Measurements from ENCODE around the gene DRG2.

The DRG2 gene

DNA sequence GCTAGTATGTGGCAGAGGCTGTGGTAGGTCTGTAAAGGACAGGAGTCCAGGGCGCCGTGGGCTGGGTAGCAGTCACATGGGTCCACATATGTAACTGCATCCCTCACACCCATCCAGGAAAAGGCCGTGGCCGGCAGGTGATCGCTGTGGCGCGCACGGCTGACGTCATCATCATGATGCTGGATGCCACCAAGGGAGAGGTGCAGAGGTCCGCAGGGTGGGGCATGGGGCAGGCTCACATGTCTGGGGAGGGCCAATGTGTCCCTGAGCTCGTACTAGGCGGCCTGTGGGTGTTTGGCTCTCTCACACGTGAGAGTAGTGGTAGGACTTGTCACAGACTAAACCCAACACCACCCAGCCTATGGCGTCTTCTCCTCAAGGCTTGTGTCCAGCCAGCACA lies 11.8 kb downstream of the DRG2 start:
- Mint-ChIP-seq H3K9me3 (no peaks in the 10 kb centered on the region), H3K27me3 (no peaks in the 10 kb centered on the region), H3K36me3 (ENCODE audit: low read depth) (peaks cover 97% of the 10 kb centered on the region), H3K4me3 (no peak overlapping the region), H3K4me1 (ENCODE audit: low read depth) (peaks cover 15% of the 10 kb centered on the region), H3K27ac (no peak overlapping the region)
- intact Hi-C loops (cut with micrococcal nuclease) = no loop called here

DNA sequence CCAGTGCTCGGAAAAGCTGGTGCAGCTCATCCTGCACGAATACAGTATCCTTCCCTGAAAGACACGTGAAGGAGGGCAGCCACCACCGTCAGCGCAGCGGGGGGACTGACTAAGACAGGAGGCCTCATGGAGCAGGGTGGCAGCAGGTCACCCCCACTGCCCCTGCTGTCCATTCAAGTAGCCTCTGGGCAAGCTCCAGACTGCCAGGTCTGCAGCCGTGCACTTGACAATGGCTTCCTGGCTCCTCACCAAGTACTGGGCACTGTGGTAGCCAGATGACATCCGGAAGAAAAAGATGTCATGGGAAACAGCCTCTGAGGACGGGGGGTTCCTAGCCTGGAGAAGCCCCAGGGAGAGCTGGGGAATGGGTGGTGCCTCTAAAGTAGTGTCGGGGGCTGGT lies 12.9 kb downstream of the DRG2 start:
- H3K9me3 Mint-ChIP-seq = no peaks in the 10 kb centered on the region
- H3K4me1 Mint-ChIP-seq (ENCODE audit: low read depth) = peaks cover 15% of the 10 kb centered on the region
- intact Hi-C loops (cut with micrococcal nuclease) = no loop called here
- no peak overlapping the region for H3K4me3 Mint-ChIP-seq
- peaks cover 97% of the 10 kb centered on the region for H3K36me3 Mint-ChIP-seq (ENCODE audit: low read depth)
- no peak overlapping the region for H3K27ac Mint-ChIP-seq
- H3K27me3 Mint-ChIP-seq = no peaks in the 10 kb centered on the region

DNA sequence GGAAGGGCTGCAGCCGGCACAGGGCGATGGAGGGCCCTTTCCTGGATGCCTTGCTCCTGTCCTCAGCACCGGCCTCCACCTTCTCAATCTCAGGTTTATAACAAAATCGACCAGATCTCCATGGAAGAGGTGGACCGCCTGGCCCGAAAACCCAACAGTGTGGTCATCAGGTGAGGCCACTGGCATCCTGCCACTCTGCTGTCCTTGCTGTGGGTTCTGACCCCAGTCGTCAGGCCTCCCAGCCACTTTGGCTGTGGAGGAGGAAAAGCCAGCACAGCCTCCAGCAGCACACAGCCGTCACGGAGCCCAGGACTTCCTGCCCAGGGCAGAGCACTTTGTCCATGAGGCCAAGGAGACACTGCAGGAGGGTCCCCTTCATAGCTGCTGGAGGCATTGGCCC lies 14.1 kb downstream of the DRG2 start:
- Mint-ChIP-seq H3K36me3 (ENCODE audit: low read depth) (peaks cover 97% of the 10 kb centered on the region), H3K27ac (no peak overlapping the region), H3K9me3 (no peaks in the 10 kb centered on the region), H3K27me3 (no peaks in the 10 kb centered on the region), H3K4me1 (ENCODE audit: low read depth) (peaks cover 15% of the 10 kb centered on the region), H3K4me3 (no peak overlapping the region)
- intact Hi-C loops (cut with micrococcal nuclease) = no loop called here

DNA sequence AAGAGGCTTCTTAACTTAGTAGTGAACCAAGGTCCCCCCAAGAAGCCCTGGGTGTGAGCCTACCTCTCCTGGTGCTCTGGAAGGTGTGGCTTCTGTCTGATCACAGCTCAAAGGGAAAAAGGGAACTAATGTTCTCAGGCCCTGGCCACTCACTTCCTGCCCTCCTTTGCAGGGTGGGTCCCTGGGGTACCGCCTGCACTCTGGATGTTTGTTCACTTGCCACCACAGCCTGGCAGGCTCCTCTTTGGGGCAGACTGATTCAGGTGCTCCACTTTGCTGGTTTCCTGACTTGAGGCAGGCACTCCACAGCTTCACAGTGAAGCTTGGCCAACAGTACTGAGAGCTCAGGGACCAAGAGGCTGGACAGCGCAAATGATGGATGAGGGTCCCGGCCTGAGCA lies 14.9 kb downstream of the DRG2 start:
- H3K27ac Mint-ChIP-seq = no peak overlapping the region
- intact Hi-C loops (cut with micrococcal nuclease) = no loop called here
- peaks cover 15% of the 10 kb centered on the region for H3K4me1 Mint-ChIP-seq (ENCODE audit: low read depth)
- H3K9me3 Mint-ChIP-seq = no peaks in the 10 kb centered on the region
- H3K27me3 Mint-ChIP-seq = no peaks in the 10 kb centered on the region
- H3K36me3 Mint-ChIP-seq (ENCODE audit: low read depth) = peaks cover 97% of the 10 kb centered on the region
- no peak overlapping the region for H3K4me3 Mint-ChIP-seq

DNA sequence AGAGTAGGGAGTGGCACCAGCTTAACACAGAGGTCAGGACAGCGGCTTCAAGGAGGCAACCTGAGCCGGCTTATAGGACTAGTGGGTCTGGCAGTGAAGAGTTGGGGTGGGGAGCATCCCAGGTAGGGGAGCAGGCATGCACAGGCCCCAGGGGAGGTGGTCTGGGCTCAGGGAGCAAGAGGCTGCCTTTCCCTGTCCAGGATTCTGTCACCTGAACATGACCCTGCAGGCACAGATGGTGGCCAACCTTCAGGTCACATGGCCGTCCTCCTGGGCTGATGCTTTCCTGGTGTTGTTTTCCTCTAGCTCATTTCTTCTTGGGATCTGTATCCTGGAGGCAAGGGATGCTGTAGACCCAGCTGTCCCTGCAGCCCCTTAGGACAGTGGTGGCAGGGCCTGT lies 17.3 kb downstream of the DRG2 start:
- Mint-ChIP-seq H3K36me3 (ENCODE audit: low read depth) (peaks cover 80% of the 10 kb centered on the region), H3K4me3 (no peak overlapping the region), H3K27ac (no peak overlapping the region), H3K4me1 (ENCODE audit: low read depth) (peaks cover 15% of the 10 kb centered on the region), H3K9me3 (no peaks in the 10 kb centered on the region), H3K27me3 (no peaks in the 10 kb centered on the region)
- intact Hi-C loops (cut with micrococcal nuclease) = no loop called here

DNA sequence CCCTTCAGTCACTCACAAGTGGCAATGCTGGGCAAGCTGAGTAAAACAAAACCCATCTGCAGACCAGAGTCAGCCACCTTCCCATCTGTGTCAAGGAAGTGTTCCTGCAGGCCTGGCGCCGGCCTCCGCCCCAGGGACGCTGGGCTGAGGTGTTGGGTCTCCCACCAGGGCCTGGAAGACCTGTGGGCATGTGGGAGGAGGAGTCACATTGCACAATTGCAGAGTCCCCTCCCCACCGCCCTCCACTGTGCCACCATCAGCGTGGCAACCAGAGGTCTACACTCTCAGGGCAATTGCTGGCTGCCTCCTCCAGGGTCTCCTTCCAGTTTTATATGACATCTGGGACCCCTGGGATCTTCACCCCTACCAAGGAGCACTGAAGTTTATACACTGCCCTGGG lies 17.8 kb downstream of the DRG2 start:
- Mint-ChIP-seq H3K27me3 (peaks cover under 1% of the 10 kb centered on the region), H3K36me3 (ENCODE audit: low read depth) (peaks cover 74% of the 10 kb centered on the region), H3K4me3 (no peak overlapping the region), H3K27ac (no peak overlapping the region), H3K4me1 (ENCODE audit: low read depth) (peaks cover 15% of the 10 kb centered on the region), H3K9me3 (no peaks in the 10 kb centered on the region)
- intact Hi-C loops (cut with micrococcal nuclease) = no loop called here

DNA sequence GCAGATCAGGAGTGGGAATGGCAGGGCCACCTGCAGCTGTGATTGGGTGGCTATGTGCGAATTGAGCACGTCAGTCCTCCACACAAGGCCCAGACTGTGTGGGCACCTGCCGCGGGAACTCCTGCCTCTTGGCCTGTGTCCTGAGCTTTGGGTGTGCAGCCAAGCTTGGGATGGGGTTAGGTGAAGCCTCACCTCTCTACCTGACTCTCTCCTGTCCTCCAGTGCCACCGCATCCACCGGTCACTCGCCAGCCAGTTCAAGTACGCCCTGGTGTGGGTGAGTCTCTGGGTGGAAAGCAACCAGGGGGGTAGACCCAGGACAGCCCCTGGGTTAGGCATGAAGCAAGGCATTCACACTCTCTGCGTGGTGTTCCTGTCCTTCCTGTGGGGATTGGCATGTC lies 18.5 kb downstream of the DRG2 start:
- Mint-ChIP-seq H3K9me3 (no peaks in the 10 kb centered on the region), H3K27me3 (peaks cover 2% of the 10 kb centered on the region), H3K4me1 (ENCODE audit: low read depth) (peaks cover 15% of the 10 kb centered on the region), H3K4me3 (no peak overlapping the region), H3K36me3 (ENCODE audit: low read depth) (peaks cover 68% of the 10 kb centered on the region), H3K27ac (no peak overlapping the region)
- intact Hi-C loops (cut with micrococcal nuclease) = no loop called here

DNA sequence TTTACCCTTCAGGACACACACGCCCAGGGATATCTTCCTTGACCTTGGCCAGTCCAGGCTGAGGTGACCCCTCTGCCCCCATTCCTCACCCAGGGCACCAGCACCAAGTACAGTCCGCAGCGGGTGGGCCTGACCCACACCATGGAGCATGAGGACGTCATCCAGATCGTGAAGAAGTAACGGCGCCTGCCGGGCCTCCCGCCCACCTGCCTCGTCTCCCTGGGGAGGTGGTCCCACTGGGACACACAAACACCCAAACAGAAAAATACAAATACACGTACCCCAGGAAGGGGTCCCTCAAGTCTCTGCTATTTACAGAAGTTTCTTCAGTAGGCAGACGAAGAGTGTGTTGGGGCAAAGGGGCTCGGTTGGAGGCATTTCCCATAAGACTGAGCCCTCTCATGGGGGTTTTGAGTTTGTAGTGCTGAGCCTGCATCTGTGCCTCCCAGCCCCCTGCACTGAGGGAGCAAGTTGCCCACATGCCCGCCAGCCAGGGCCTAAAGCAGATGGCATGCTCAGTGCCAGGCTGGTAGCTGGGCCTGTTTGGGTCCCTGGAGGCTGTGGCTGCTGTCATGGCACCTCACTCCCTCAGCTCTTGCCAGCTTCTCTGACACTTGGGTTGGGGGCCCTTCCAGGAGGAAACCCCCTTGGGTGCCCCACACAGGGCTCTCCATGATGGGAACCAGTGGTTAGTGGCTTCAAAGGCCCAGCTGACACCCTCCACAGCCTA lies 19.5 kb downstream of the DRG2 start:
- no peaks in the 10 kb centered on the region for H3K9me3 Mint-ChIP-seq
- peaks cover 2% of the 10 kb centered on the region for H3K27me3 Mint-ChIP-seq
- intact Hi-C loops (cut with micrococcal nuclease) = no loop called here
- no peak overlapping the region for H3K27ac Mint-ChIP-seq
- peaks cover 58% of the 10 kb centered on the region for H3K36me3 Mint-ChIP-seq (ENCODE audit: low read depth)
- H3K4me1 Mint-ChIP-seq (ENCODE audit: low read depth) = peaks cover 6% of the 10 kb centered on the region
- no peak overlapping the region for H3K4me3 Mint-ChIP-seq

DNA sequence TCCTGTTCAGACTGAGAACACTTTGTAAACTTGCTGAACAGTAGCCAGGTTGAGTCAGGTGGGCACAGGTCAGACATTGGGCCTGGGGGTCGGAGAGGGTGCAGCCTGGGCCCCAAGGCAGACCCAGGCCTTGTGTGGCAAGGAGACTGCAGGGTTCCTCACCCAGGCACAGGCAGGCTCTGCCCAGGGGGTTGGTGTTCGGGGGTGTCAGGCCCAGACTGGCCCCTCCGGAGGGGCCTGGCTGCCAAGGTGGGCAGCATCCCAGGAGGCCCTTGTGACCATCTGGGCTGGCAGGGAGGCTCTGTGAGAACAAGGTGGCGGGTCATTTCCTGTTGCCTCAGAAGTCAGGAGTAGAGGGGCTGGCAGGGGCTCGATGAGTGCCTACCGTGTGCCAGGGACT lies 20.2 kb downstream of the DRG2 start:
- H3K36me3 Mint-ChIP-seq (ENCODE audit: low read depth) = peaks cover 54% of the 10 kb centered on the region
- peaks cover 2% of the 10 kb centered on the region for H3K27me3 Mint-ChIP-seq
- no peak overlapping the region for H3K4me3 Mint-ChIP-seq
- no peaks in the 10 kb centered on the region for H3K4me1 Mint-ChIP-seq (ENCODE audit: low read depth)
- H3K27ac Mint-ChIP-seq = no peak overlapping the region
- intact Hi-C loops (cut with micrococcal nuclease) = no loop called here
- H3K9me3 Mint-ChIP-seq = no peaks in the 10 kb centered on the region

DNA sequence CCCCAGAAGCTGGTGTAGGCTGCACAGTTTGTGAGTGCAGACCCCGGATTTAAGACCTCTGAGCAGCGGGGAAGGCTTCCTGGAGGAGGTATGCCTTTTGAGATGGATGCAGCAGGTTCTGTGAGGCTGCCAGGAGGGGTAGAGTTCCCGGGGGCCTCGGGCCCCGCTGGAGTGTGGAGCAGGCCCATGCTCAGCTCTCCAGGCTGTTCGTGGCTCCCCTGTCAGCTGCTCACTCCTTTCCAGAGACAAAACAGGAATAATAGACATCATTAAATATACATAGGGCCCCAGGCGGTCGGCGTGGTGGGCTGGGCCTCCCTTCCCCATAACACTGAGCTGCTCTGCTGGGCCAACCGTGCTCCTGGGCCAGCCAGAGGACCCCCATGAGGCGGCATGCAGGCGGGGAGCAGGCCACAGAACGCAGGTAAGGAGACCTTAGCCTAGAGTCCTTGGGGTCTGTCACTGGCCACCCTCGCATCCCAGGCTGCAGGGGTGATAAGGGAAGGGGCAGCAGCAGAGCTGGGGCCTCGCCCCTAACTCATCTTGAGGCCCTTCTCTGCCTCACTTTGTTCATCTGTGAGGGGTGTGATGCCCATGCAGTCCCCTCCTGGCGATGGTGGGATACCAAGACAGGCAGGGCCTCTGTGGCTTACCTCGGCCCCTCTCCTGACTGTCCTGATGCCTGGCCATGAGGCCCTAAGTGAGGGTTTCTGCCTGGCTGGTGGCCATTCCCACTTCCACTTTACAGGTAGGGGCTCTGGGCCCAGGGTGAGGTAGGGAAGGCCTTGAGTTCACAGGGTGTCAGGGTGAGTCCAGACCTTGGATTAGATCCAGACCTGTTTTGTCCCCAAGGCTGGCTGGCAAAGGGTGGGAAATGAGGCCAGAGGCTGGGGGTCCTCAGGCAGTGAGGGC lies 20.9 kb downstream of the DRG2 start, which contains the start of gene MYO15A:
Gene MYO15A, plus strand, starts transcription at position 356 of the 912 bp plus-strand sequence. CDS start 10,045 bp downstream, outside the sequence.
- H3K36me3 Mint-ChIP-seq (ENCODE audit: low read depth) = peaks cover 47% of the 10 kb centered on the region
- H3K27me3 Mint-ChIP-seq = peaks cover 2% of the 10 kb centered on the region
- no peak within 1 kb of the TSS for H3K27ac Mint-ChIP-seq
- no peak within 1 kb of the TSS for H3K4me3 Mint-ChIP-seq
- H3K9me3 Mint-ChIP-seq = no peaks in the 10 kb centered on the region
- intact Hi-C loops (cut with micrococcal nuclease) = no loop called here
- no peaks in the 10 kb centered on the region for H3K4me1 Mint-ChIP-seq (ENCODE audit: low read depth)

DNA sequence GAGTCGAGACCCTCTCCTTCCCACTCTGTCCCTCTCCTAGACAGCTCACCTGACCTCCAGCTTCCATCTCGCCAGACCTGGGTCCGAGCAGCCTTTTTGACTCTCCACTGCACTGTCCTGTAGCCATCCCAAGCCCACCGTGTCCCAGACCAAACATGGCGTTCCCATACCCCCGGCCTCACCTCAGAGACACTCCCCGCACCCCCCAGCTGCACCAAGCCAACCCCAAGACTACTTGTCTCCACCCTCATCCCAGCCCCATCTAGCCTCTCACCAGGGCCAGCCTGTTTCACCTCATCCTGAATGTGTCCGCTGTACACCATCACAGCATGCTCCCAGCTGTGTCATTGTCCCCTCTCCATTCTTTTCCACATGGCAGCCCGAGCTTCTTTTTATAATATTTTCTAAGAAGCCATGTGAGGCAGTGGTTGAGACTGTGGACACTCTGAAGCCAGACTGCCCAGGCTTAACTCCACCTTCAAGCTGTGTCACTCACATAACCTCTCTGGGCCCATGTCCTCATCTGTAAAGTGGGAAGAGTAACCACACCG lies 22.3 kb downstream of the DRG2 start:
- Mint-ChIP-seq H3K27ac (no peak overlapping the region), H3K9me3 (no peaks in the 10 kb centered on the region), H3K27me3 (peaks cover 2% of the 10 kb centered on the region), H3K4me1 (ENCODE audit: low read depth) (peaks cover 3% of the 10 kb centered on the region), H3K36me3 (ENCODE audit: low read depth) (peaks cover 33% of the 10 kb centered on the region), H3K4me3 (no peak overlapping the region)
- intact Hi-C loops (cut with micrococcal nuclease) = no loop called here

DNA sequence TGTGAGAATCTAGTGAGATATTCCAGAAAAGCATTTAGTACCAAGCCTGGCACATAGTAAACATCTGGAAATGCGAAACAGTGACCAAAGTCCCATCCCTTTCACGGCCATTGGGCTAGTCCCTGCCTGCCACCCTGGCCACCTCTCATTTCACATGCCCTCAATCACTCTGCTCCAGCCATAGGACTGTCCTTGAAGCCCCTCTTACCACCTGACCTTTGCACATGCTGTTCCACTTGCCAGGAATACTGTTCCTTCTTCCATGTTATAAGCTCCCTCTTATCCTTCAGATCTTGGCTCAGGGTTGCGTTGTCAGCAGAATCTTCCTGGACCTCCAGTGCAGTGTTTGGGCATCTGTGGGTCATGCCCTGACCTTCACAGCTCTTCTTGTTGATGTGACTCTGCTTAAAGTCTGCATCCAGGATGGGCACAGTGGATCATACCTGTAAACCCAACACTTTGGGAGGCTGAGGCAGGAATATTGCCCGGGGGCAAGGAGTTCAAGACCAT lies 22.9 kb downstream of the DRG2 start:
- Mint-ChIP-seq H3K27ac (no peak overlapping the region), H3K27me3 (peaks cover 2% of the 10 kb centered on the region), H3K36me3 (ENCODE audit: low read depth) (peaks cover 26% of the 10 kb centered on the region), H3K9me3 (no peaks in the 10 kb centered on the region), H3K4me1 (ENCODE audit: low read depth) (peaks cover 5% of the 10 kb centered on the region), H3K4me3 (no peak overlapping the region)
- intact Hi-C loops (cut with micrococcal nuclease) = no loop called here

DNA sequence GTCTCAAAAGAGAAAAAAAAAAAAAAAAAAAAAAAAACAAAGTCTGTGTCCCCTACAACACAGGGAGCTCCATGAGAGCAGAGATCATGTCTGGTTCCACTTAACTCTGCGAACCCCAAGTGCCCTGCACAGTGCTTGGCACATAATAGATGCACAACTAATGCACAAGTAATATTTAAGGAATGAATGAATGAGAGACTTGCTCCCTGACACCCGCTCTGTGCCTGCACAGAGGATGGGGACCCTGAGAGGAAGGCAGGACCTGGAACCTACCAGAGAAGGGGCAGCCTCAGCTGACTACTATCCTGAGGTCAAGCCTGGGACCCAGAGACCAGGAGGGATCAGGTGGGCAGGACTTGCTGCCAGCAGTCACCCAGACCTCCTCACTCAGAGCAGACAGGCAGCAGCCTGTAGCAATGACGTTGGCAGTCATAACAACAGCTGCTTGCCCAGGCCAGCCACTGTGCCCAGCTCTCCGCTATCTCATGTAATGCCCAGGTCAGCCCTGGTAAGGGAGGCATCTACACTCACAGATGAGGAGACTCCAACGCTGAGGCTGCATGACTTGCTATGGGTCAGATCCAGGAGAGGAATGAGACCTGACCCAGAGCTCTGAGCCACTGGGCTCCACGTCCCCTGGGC lies 23.7 kb downstream of the DRG2 start:
- H3K9me3 Mint-ChIP-seq = no peaks in the 10 kb centered on the region
- H3K27ac Mint-ChIP-seq = no peak overlapping the region
- no peak overlapping the region for H3K4me3 Mint-ChIP-seq
- peaks cover 5% of the 10 kb centered on the region for H3K4me1 Mint-ChIP-seq (ENCODE audit: low read depth)
- intact Hi-C loops (cut with micrococcal nuclease) = no loop called here
- H3K36me3 Mint-ChIP-seq (ENCODE audit: low read depth) = peaks cover 19% of the 10 kb centered on the region
- H3K27me3 Mint-ChIP-seq = peaks cover 2% of the 10 kb centered on the region

DNA sequence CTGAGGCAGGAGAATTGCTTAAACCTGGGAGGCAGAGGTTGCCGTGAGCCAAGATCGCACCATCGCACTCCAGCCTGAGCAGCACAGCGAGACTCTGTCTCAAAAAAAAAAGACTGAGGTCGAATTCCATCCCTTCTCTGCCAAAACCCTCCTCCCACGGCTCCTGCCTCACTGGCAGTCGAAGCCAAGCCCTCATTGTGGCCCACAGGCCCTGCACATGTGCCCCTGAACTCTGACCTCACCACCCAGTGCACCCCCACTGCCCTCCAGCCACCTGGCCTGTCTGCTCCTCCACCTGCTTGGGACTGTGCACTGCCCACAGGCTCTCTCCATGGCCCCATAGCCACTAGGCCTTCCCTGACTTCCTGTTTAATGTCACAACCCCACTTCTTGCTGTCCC lies 27.8 kb downstream of the DRG2 start:
- no peaks in the 10 kb centered on the region for H3K36me3 Mint-ChIP-seq (ENCODE audit: low read depth)
- no peak overlapping the region for H3K27ac Mint-ChIP-seq
- intact Hi-C loops (cut with micrococcal nuclease) = no loop called here
- H3K4me1 Mint-ChIP-seq (ENCODE audit: low read depth) = peaks cover 5% of the 10 kb centered on the region
- H3K4me3 Mint-ChIP-seq = no peak overlapping the region
- peaks cover 1% of the 10 kb centered on the region for H3K27me3 Mint-ChIP-seq
- peaks cover 19% of the 10 kb centered on the region for H3K9me3 Mint-ChIP-seq

Data from dendritic cell treated with granulocyte-macrophage colony-stimulating factor and Interleukin-4, amounts not matched to agents 40 ng/mL and 50 ng/mL, for 4 days (primary cell).